Osteocyte (in vitro differentiated cells): ENCODE measurements around the gene NUP205. TPM values are rescaled to one million over a fixed set of nuclear protein-coding genes. Genes with fewer than 3 reads are reported as not detected.

Experiments used
- DNase-seq: peaks from one replicate; pipeline ENCODE4 v3.0.0; 2021; ENCODE audit warnings: mixed read lengths; ENCODE audit not compliant: unreplicated experiment; ENCODE audit errors: extremely low spot score
- H3K27ac Mint-ChIP-seq: one replicate; pipeline ENCODE4 v1.8.0; 2021; ENCODE audit warnings: mild to moderate bottlenecking, mixed read lengths; ENCODE audit not compliant: unreplicated experiment
- H3K27me3 Mint-ChIP-seq: one replicate; pipeline ENCODE4 v1.8.0; 2021; ENCODE audit warnings: mixed read lengths; ENCODE audit not compliant: unreplicated experiment
- H3K36me3 Mint-ChIP-seq: one replicate; pipeline ENCODE4 v1.8.0; 2021; ENCODE audit warnings: mixed read lengths; ENCODE audit not compliant: unreplicated experiment
- H3K4me1 Mint-ChIP-seq: one replicate; pipeline ENCODE4 v1.8.0; 2021; ENCODE audit warnings: mixed read lengths; ENCODE audit not compliant: unreplicated experiment
- H3K4me3 Mint-ChIP-seq: one replicate; pipeline ENCODE4 v1.8.0; 2021; ENCODE audit warnings: mild to moderate bottlenecking, moderate library complexity, mixed read lengths; ENCODE audit not compliant: unreplicated experiment
- H3K9me3 Mint-ChIP-seq: one replicate; pipeline ENCODE4 v1.8.0; 2021; ENCODE audit warnings: mixed read lengths; ENCODE audit not compliant: unreplicated experiment
- total RNA-seq: library from RNA; stranded (reverse); gene quantifications from 2 replicates; pipeline ENCODE4 v1.2.1, GENCODE V29; 2021
- TF ChIP-seq, protein P1 (sequence below): fragments of 200-600 bp; sonication (generic); IDR thresholded peaks from 2 replicates; pipeline ENCODE4 v1.5.0; 2021; ENCODE audit warnings: antibody characterized with exemption, mild to moderate bottlenecking, moderate library complexity

Gene NUP205
- total RNA-seq, 1 donor from 2014 or later: 31.0 TPM

DNA sequence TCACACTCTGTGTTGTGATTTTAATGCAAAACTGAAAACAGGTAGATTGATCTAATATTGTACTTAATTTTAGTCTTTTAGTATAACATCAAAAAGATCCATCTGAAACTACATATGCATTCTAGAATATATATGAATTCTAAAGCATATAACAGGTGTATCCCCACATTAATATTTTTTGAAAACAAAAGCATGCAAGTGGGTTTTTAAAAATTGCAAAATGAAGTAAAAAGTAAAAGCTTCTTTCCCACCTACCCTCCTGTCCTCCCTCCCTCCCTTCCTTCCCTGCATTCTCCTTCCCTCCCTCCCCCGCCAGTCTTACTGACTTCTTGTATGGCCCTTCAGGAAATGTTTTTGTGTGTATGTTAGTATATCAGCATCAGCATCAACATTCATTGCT lies 90.0 kb downstream of the NUP205 start:
- Mint-ChIP-seq H3K4me1 (peaks cover 2% of the 10 kb centered on the region), H3K27ac (no peak overlapping the region)
- DNase-seq: no peak

DNA sequence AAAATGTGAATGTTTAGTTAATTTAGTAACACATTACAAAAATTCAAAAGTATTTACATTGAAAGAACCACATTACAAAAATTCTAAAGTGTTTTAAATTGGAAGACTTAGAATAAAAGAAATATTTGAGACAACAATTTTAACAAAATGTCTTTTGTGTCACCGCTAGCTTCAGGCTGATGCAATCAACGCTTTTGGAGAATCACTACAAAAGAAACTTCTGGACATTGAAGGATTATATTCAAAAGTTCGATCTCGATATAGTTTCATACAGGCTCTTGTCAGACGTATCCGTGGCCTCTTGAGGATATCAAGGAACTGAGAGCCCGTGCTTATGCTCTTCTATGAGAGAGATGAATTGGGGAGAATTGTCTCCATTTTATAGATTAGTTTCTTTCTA lies 90.5 kb downstream of the NUP205 start:
- Mint-ChIP-seq H3K27ac (no peak overlapping the region), H3K9me3 (no peaks in the 10 kb centered on the region), H3K4me1 (peaks cover 7% of the 10 kb centered on the region), H3K27me3 (no peaks in the 10 kb centered on the region), H3K36me3 (peaks cover 4% of the 10 kb centered on the region), H3K4me3 (no peak overlapping the region)
- TF ChIP-seq, protein P1, sequence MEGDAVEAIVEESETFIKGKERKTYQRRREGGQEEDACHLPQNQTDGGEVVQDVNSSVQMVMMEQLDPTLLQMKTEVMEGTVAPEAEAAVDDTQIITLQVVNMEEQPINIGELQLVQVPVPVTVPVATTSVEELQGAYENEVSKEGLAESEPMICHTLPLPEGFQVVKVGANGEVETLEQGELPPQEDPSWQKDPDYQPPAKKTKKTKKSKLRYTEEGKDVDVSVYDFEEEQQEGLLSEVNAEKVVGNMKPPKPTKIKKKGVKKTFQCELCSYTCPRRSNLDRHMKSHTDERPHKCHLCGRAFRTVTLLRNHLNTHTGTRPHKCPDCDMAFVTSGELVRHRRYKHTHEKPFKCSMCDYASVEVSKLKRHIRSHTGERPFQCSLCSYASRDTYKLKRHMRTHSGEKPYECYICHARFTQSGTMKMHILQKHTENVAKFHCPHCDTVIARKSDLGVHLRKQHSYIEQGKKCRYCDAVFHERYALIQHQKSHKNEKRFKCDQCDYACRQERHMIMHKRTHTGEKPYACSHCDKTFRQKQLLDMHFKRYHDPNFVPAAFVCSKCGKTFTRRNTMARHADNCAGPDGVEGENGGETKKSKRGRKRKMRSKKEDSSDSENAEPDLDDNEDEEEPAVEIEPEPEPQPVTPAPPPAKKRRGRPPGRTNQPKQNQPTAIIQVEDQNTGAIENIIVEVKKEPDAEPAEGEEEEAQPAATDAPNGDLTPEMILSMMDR: no peak
- DNase-seq: no peak

More for the DNA sequence above, 90.0 kb downstream of the NUP205 start:
- H3K36me3 Mint-ChIP-seq: peaks cover 4% of the 10 kb centered on the region
- TF ChIP-seq, protein P1: no peak
- no peaks in the 10 kb centered on the region for H3K9me3 Mint-ChIP-seq
- no peak overlapping the region for H3K4me3 Mint-ChIP-seq
- no peaks in the 10 kb centered on the region for H3K27me3 Mint-ChIP-seq

DNA sequence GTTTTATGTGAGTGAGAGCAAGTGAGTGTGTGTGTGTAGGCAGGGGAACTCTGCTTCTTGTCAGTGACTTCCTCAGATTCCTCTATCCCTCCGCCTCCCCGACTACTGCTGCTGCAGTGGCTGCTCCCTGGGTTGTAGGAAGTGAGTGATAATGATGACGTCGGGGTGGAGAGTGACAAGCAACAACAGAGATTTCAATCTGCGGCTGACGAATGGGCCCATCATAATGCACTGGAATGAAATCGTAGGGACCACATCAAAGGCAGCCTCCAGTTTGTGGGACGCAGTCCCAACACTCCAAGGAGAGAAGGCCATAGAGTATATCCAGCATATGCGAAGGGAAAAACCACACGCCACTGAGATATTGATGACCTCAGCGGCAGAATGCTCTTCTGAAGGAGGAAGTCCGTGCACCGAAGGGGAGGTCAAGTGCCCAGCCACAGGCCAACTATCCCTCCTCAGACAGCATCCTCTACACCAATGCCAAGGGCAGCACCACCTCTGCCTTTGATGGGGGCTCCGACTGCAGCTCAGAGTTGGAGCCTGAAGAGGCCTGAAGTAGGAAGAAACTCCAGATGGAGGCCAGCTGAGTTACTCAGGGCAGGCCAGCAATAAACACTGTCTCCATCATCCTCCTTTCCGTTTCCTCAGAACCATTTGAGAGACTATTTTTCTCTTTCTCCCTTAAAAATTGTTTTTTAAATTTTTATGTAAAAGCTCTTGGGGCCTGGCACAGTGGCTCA lies 93.3 kb downstream of the NUP205 start:
- Mint-ChIP-seq H3K4me1 (peaks cover 8% of the 10 kb centered on the region), H3K9me3 (no peaks in the 10 kb centered on the region), H3K36me3 (peaks cover 2% of the 10 kb centered on the region), H3K4me3 (no peak overlapping the region), H3K27me3 (no peaks in the 10 kb centered on the region), H3K27ac (no peak overlapping the region)
- TF ChIP-seq, protein P1: no peak
- no peak for DNase-seq

DNA sequence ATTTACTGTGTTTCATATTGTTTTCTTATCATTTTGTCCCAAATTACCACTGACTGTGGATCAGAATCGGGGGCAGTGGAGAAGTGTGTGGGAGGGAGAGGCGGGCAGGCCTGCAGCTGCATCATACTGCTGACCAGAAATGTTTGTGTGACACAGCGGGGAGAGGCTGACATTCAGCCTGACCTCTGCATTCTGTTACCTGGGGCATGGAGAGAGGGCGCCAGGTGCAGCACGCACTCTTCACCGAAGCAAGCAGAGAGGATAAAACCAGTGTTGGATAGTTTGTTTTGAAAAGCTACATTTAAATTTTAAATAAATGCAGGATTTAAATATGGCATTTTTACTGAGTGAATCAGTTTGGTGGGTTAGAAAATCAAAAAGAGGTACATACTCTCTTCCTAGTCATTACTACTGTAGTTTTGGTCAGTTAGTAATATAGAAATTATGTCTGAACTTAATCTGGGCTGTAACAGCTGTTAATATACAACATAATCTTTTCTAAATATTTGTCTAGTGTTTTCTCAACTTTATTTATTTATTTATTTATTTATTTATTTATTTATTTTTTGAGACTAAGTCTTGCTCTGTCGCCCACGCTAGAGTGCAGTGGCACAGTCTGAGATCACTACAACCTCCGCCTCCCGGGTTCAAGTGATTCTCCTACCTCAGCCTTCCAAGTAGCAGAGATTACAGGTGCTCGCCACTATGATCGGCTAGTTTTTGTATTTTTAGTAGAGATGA lies 95.8 kb downstream of the NUP205 start:
- Mint-ChIP-seq H3K9me3 (no peaks in the 10 kb centered on the region), H3K36me3 (no peaks in the 10 kb centered on the region), H3K27ac (peak overlapping the region; percentile 12), H3K4me3 (no peak overlapping the region), H3K4me1 (peaks cover 8% of the 10 kb centered on the region), H3K27me3 (no peaks in the 10 kb centered on the region)
- TF ChIP-seq, protein P1: no peak
- DNase-seq: no peak

DNA sequence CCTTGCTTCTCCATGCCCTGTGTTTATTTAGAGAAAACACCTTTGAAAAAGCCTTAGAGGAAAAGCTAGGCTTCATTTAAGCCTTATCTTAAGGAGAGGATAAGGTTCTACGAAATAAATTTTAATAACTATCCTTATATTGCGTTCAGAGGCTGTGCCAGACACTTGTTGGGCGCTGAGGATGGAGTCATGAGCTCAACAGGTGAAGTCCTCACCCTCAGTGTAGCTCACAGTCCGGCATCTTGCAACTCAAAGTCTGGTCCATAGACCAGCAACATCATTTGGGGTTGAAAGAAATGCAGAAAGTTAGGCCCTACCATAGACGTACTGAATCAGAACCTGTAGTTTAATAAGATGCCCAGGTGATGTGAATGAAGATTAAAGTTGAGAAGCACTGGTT lies 100.8 kb downstream of the NUP205 start:
- Mint-ChIP-seq H3K4me1 (peaks cover 12% of the 10 kb centered on the region), H3K27me3 (no peaks in the 10 kb centered on the region), H3K4me3 (no peak overlapping the region), H3K27ac (no peak overlapping the region), H3K36me3 (no peaks in the 10 kb centered on the region), H3K9me3 (no peaks in the 10 kb centered on the region)
- TF ChIP-seq, protein P1: no peak
- DNase-seq: no peak
